ENCODE measurements around the gene KIF1C.
A peak's percentile ranks its signal among the peaks of the same experiment; 100 is the strongest.

Gene KIF1C

GRCh38 chr17:4959261-4959965, 38.3 kb upstream of the KIF1C start:
- H3K27me3 ChIP-seq (ENCODE audit: control insufficient read depth, insufficient read depth, low read length), result no peaks in the 10 kb centered on the region
- H3K4me1 ChIP-seq (ENCODE audit: control insufficient read depth, insufficient read depth, low read length), result no peaks in the 10 kb centered on the region
- peaks cover 11% of the 10 kb centered on the region for H3K36me3 ChIP-seq (ENCODE audit: control insufficient read depth, insufficient read depth, low read length)
- no peak overlapping the region for H3K27ac ChIP-seq (ENCODE audit: low read depth, low read length)
- H3K9ac ChIP-seq (ENCODE audit: low read length), result no peak overlapping the region
- no peak overlapping the region for H3K4me3 ChIP-seq (ENCODE audit: low read length)

GRCh38 chr17:4960279-4960922, 37.3 kb upstream of the KIF1C start:
- Histone ChIP-seq H3K36me3 (ENCODE audit: control insufficient read depth, insufficient read depth, low read length) (peaks cover 14% of the 10 kb centered on the region), H3K4me1 (ENCODE audit: control insufficient read depth, insufficient read depth, low read length) (no peaks in the 10 kb centered on the region), H3K27me3 (ENCODE audit: control insufficient read depth, insufficient read depth, low read length) (no peaks in the 10 kb centered on the region), H3K9ac (ENCODE audit: low read length) (no peak overlapping the region), H3K4me3 (ENCODE audit: low read length) (no peak overlapping the region), H3K27ac (ENCODE audit: low read depth, low read length) (no peak overlapping the region)

- H3K27me3 ChIP-seq (ENCODE audit: control insufficient read depth, insufficient read depth, low read length), result no peaks in the 10 kb centered on the region
- no peak overlapping the region for H3K9ac ChIP-seq (ENCODE audit: low read length)
- H3K36me3 ChIP-seq (ENCODE audit: control insufficient read depth, insufficient read depth, low read length), result peaks cover 6% of the 10 kb centered on the region
- no peak overlapping the region for H3K27ac ChIP-seq (ENCODE audit: low read depth, low read length)
- H3K4me3 ChIP-seq (ENCODE audit: low read length), result no peak overlapping the region
- peaks cover 22% of the 10 kb centered on the region for H3K4me1 ChIP-seq (ENCODE audit: control insufficient read depth, insufficient read depth, low read length)
Measured at GRCh38 chr17:4965311-4965986, 32.3 kb upstream of the KIF1C start.

GRCh38 chr17:4966844-4967538, 30.8 kb upstream of the KIF1C start:
- Histone ChIP-seq H3K9ac (ENCODE audit: low read length) (peak overlapping the region; percentile 94), H3K27ac (ENCODE audit: low read depth, low read length) (peak overlapping the region; percentile 91), H3K4me3 (ENCODE audit: low read length) (peak overlapping the region; percentile 84)

GRCh38 chr17:4967539-4968485, 29.9 kb upstream of the KIF1C start, which contains the start of gene SPAG7:
Gene SPAG7 (minus strand): TSS chr17:4967817. CDS start chr17:4967804, 13 bp downstream.
- H3K27ac ChIP-seq (ENCODE audit: low read depth, low read length), result peak within 1 kb of the TSS; percentile 91
- H3K4me1 ChIP-seq (ENCODE audit: control insufficient read depth, insufficient read depth, low read length), result peaks cover 22% of the 10 kb centered on the region
- H3K4me3 ChIP-seq (ENCODE audit: low read length), result peak within 1 kb of the TSS; percentile 84
- peaks cover 11% of the 10 kb centered on the region for H3K36me3 ChIP-seq (ENCODE audit: control insufficient read depth, insufficient read depth, low read length)
- no peaks in the 10 kb centered on the region for H3K27me3 ChIP-seq (ENCODE audit: control insufficient read depth, insufficient read depth, low read length)
- peak within 1 kb of the TSS; percentile 94 for H3K9ac ChIP-seq (ENCODE audit: low read length)

More at GRCh38 chr17:4966844-4967538, 30.8 kb upstream of the KIF1C start:
- H3K4me1 ChIP-seq (ENCODE audit: control insufficient read depth, insufficient read depth, low read length), result peaks cover 22% of the 10 kb centered on the region
- H3K36me3 ChIP-seq (ENCODE audit: control insufficient read depth, insufficient read depth, low read length), result peaks cover 9% of the 10 kb centered on the region
- H3K27me3 ChIP-seq (ENCODE audit: control insufficient read depth, insufficient read depth, low read length), result no peaks in the 10 kb centered on the region

- H3K36me3 ChIP-seq (ENCODE audit: control insufficient read depth, insufficient read depth, low read length), result peaks cover 18% of the 10 kb centered on the region
- H3K27ac ChIP-seq (ENCODE audit: low read depth, low read length), result peak overlapping the region; percentile 91
- no peaks in the 10 kb centered on the region for H3K27me3 ChIP-seq (ENCODE audit: control insufficient read depth, insufficient read depth, low read length)
- peak overlapping the region; percentile 83 for H3K9ac ChIP-seq (ENCODE audit: low read length)
- peaks cover 22% of the 10 kb centered on the region for H3K4me1 ChIP-seq (ENCODE audit: control insufficient read depth, insufficient read depth, low read length)
- H3K4me3 ChIP-seq (ENCODE audit: low read length), result peak overlapping the region; percentile 80
Measured at GRCh38 chr17:4968486-4969046, 29.2 kb upstream of the KIF1C start.

- peak overlapping the region; percentile 91 for H3K27ac ChIP-seq (ENCODE audit: low read depth, low read length)
- peaks cover 22% of the 10 kb centered on the region for H3K4me1 ChIP-seq (ENCODE audit: control insufficient read depth, insufficient read depth, low read length)
- H3K36me3 ChIP-seq (ENCODE audit: control insufficient read depth, insufficient read depth, low read length), result peaks cover 21% of the 10 kb centered on the region
- no peak overlapping the region for H3K9ac ChIP-seq (ENCODE audit: low read length)
- H3K27me3 ChIP-seq (ENCODE audit: control insufficient read depth, insufficient read depth, low read length), result no peaks in the 10 kb centered on the region
- peak overlapping the region; percentile 80 for H3K4me3 ChIP-seq (ENCODE audit: low read length)
Measured at GRCh38 chr17:4969047-4969550, 28.7 kb upstream of the KIF1C start.

- Histone ChIP-seq H3K4me1 (ENCODE audit: control insufficient read depth, insufficient read depth, low read length) (peaks cover 22% of the 10 kb centered on the region), H3K36me3 (ENCODE audit: control insufficient read depth, insufficient read depth, low read length) (peaks cover 23% of the 10 kb centered on the region)
Measured at GRCh38 chr17:4969551-4970173, 28.1 kb upstream of the KIF1C start.

GRCh38 chr17:4970273-4970672, 27.5 kb upstream of the KIF1C start:
- no peaks in the 10 kb centered on the region for H3K27me3 ChIP-seq (ENCODE audit: control insufficient read depth, insufficient read depth, low read length)
- no peak overlapping the region for H3K4me3 ChIP-seq (ENCODE audit: low read length)
- H3K9ac ChIP-seq (ENCODE audit: low read length), result no peak overlapping the region
- peaks cover 22% of the 10 kb centered on the region for H3K4me1 ChIP-seq (ENCODE audit: control insufficient read depth, insufficient read depth, low read length)
- H3K27ac ChIP-seq (ENCODE audit: low read depth, low read length), result peak overlapping the region; percentile 91
- peaks cover 22% of the 10 kb centered on the region for H3K36me3 ChIP-seq (ENCODE audit: control insufficient read depth, insufficient read depth, low read length)

More at GRCh38 chr17:4969551-4970173, 28.1 kb upstream of the KIF1C start:
- H3K27ac ChIP-seq (ENCODE audit: low read depth, low read length), result peak overlapping the region; percentile 91
- peak overlapping the region; percentile 80 for H3K4me3 ChIP-seq (ENCODE audit: low read length)
- no peaks in the 10 kb centered on the region for H3K27me3 ChIP-seq (ENCODE audit: control insufficient read depth, insufficient read depth, low read length)
- no peak overlapping the region for H3K9ac ChIP-seq (ENCODE audit: low read length)

- Histone ChIP-seq H3K4me3 (ENCODE audit: low read length) (no peak overlapping the region), H3K27ac (ENCODE audit: low read depth, low read length) (peak overlapping the region; percentile 38), H3K9ac (ENCODE audit: low read length) (no peak overlapping the region), H3K36me3 (ENCODE audit: control insufficient read depth, insufficient read depth, low read length) (peaks cover 21% of the 10 kb centered on the region), H3K27me3 (ENCODE audit: control insufficient read depth, insufficient read depth, low read length) (no peaks in the 10 kb centered on the region), H3K4me1 (ENCODE audit: control insufficient read depth, insufficient read depth, low read length) (peaks cover 15% of the 10 kb centered on the region)
Measured at GRCh38 chr17:4971826-4972225, 25.9 kb upstream of the KIF1C start.

GRCh38 chr17:4972322-4972721, 25.4 kb upstream of the KIF1C start:
- peaks cover 15% of the 10 kb centered on the region for H3K4me1 ChIP-seq (ENCODE audit: control insufficient read depth, insufficient read depth, low read length)
- H3K9ac ChIP-seq (ENCODE audit: low read length), result no peak overlapping the region
- peaks cover 25% of the 10 kb centered on the region for H3K36me3 ChIP-seq (ENCODE audit: control insufficient read depth, insufficient read depth, low read length)
- H3K27ac ChIP-seq (ENCODE audit: low read depth, low read length), result peak overlapping the region; percentile 38
- H3K27me3 ChIP-seq (ENCODE audit: control insufficient read depth, insufficient read depth, low read length), result no peaks in the 10 kb centered on the region
- no peak overlapping the region for H3K4me3 ChIP-seq (ENCODE audit: low read length)

Data from rectal smooth muscle tissue (tissue), 1 donor.